ENCODE measurements around the gene TFEC. TPM values are rescaled to one million over a fixed set of nuclear protein-coding genes. Genes with fewer than 3 reads are reported as not detected.

Gene TFEC
- total RNA-seq, 4 donors from 2014 or later = 7.3 to 22.9 (median 11.1) TPM

DNA sequence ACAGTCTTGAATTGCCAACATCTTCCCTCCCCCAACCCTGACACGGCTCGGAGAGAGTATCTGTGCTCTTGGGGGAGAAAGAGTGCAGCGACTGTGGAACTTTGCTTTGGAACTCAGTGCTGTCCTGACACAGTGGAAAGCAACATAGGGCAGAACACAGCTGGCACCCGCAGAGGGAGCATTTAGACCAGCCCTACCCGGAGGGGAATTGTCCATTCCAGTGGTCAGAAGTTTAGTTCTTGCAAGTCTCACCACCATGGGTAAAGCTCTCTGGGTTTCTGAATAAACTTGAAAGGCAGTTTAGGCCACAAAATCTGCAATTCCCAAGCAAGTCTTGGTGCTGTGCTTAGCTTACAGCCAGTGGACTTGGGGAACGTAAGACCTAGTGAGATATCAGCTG is 34.9 kb downstream of the TFEC start:
- DNase-seq (ENCODE audit: low spot score) (no peak), ATAC-seq (ENCODE audit: low FRiP score) (no peak)

DNA sequence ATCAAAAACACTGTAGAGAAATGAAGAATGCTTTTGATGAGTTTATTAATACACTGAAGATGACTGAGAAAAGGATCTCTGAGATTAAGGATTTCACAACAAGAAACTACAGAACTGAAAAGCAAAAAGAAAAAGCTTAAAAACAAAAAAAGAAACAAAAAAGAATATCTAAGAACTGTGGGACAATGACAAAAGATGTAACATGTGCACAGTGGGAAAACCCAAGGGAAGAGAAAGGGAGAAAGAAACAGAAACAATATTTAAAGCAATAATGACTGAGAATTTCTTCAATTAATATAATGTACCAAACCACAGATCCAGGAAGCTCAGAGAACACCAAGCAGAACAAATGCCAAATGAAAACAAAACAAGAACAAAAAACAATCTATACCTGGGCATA is 42.2 kb downstream of the TFEC start:
- DNase-seq (ENCODE audit: low spot score) (no peak), ATAC-seq (ENCODE audit: low FRiP score) (no peak)
- TF ChIP-seq, protein P1, sequence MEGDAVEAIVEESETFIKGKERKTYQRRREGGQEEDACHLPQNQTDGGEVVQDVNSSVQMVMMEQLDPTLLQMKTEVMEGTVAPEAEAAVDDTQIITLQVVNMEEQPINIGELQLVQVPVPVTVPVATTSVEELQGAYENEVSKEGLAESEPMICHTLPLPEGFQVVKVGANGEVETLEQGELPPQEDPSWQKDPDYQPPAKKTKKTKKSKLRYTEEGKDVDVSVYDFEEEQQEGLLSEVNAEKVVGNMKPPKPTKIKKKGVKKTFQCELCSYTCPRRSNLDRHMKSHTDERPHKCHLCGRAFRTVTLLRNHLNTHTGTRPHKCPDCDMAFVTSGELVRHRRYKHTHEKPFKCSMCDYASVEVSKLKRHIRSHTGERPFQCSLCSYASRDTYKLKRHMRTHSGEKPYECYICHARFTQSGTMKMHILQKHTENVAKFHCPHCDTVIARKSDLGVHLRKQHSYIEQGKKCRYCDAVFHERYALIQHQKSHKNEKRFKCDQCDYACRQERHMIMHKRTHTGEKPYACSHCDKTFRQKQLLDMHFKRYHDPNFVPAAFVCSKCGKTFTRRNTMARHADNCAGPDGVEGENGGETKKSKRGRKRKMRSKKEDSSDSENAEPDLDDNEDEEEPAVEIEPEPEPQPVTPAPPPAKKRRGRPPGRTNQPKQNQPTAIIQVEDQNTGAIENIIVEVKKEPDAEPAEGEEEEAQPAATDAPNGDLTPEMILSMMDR (IDR thresholded peaks at IDR 0.05) = no peak

More for the DNA sequence above, 34.9 kb downstream of the TFEC start:
- TF ChIP-seq, protein P1 (IDR thresholded peaks at IDR 0.05) = no peak

GRCh38 chr7:115987486-115987885 is 43.1 kb downstream of the TFEC start:
- DNase-seq (ENCODE audit: low spot score) (no peak), ATAC-seq (ENCODE audit: low FRiP score) (no peak)

DNA sequence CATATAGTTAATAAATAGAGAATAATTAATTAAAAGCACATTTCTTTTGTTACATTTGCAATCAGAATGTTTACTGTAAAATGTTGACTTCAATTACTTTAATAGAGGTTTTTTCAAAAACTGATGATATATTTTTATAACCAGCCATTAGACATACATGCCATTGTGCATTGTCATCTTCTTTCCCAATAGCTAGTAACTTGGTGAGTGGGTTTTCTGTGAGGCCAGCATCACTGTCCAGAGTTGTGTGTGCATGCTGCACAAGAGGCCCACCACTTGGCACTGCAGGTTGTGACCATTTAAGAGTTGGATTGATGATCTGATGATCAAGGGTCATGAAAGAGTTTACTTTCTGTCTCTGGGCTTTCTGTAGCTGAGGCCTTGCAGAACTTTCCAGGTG is 46.5 kb downstream of the TFEC start:
- no peak for ATAC-seq (ENCODE audit: low FRiP score)
- TF ChIP-seq, protein P1 (IDR thresholded peaks at IDR 0.05) = no peak
- no peak for DNase-seq (ENCODE audit: low spot score)

More at GRCh38 chr7:115987486-115987885, 43.1 kb downstream of the TFEC start:
- TF ChIP-seq, protein P1 (IDR thresholded peaks at IDR 0.05) = no peak

DNA sequence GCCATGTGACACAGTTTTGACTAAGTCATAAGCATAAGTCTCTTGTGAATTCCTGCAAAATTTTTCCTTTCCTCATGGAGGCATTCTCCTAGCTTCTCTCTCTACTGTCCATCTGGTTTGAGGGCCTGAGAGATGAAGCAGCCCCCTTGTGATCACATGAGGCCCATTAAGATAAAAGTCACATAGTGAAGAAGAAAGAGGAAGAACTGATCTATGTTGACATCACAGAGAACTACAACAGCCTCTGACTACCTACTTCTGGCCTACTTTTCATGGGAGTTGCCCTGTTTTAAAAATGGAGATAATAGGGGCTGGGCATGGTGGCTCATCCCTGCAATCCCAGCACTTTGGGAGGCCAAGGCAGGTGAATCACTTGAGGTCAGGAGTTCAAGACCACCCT is 50.4 kb downstream of the TFEC start:
- no peak for DNase-seq (ENCODE audit: low spot score)
- no peak for ATAC-seq (ENCODE audit: low FRiP score)
- TF ChIP-seq, protein P1 (IDR thresholded peaks at IDR 0.05) = no peak

DNA sequence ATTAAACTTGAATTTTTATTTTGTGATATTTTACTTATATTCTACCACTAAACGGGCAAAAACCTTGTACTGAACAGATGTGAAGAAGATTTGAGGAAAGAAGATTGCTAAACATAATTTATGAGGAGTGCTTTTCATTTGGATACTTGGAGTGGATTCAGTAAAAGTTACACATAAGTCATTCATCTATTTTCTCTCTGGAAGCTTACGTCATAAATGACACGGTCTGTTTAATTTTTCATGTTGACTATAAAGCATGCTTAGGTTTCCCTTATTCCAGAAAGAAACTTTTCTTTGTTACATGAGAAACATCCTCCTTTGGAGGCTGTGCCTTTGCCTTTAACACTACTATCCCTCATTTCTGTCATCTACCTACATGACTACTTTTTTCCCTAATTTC is 53.9 kb downstream of the TFEC start:
- TF ChIP-seq, protein P1 (IDR thresholded peaks at IDR 0.05) = no peak

GRCh38 chr7:115975766-115976165 is 54.8 kb downstream of the TFEC start:
- TF ChIP-seq, protein P1 (IDR thresholded peaks at IDR 0.05) = no peak
- ATAC-seq (ENCODE audit: low FRiP score) (no peak), DNase-seq (ENCODE audit: low spot score) (no peak)

More for the DNA sequence above, 53.9 kb downstream of the TFEC start:
- DNase-seq (ENCODE audit: low spot score) (no peak), ATAC-seq (ENCODE audit: low FRiP score) (no peak)
